Midbrain (tissue), 1 donor: ENCODE data around the gene TYW5.
A peak's percentile ranks its signal among the peaks of the same experiment; 100 is the strongest.

ENCODE experiments used
- DNase-seq: peaks from one replicate; lab custom pipeline; 2025; lab: John Stamatoyannopoulos, UW

TYW5 gene

GRCh38 chr2:199955339-199956061 lies at the start of gene TYW5, which contains the start of gene MAIP1:
TYW5 (minus strand) TSS chr2:199955491; CDS start chr2:199955470, 21 bp downstream.
MAIP1 (plus strand) TSS chr2:199955582; CDS start chr2:199955799, 217 bp downstream.
- peak; percentile 90 for DNase-seq

- no peak for DNase-seq
Measured at GRCh38 chr2:200003444-200003843, 48.2 kb upstream of the TYW5 start.

GRCh38 chr2:200000444-200001163 lies 45.3 kb upstream of the TYW5 start:
- DNase-seq = no peak

- no peak for DNase-seq
Measured at GRCh38 chr2:199999166-199999565, 43.9 kb upstream of the TYW5 start.

GRCh38 chr2:199997296-199997695 lies 42.0 kb upstream of the TYW5 start:
- no peak for DNase-seq

- DNase-seq = no peak
Measured at GRCh38 chr2:199994896-199995295, 39.6 kb upstream of the TYW5 start.

- no peak for DNase-seq
Measured at GRCh38 chr2:199994371-199994770, 39.1 kb upstream of the TYW5 start.

- DNase-seq = no peak
Measured at GRCh38 chr2:199992296-199992695, 37.0 kb upstream of the TYW5 start.

- no peak for DNase-seq
Measured at GRCh38 chr2:199991691-199992090, 36.4 kb upstream of the TYW5 start.

GRCh38 chr2:199989822-199990221 lies 34.5 kb upstream of the TYW5 start:
- no peak for DNase-seq

- DNase-seq = no peak
Measured at GRCh38 chr2:199988151-199988550, 32.9 kb upstream of the TYW5 start.

- no peak for DNase-seq
Measured at GRCh38 chr2:199987586-199987985, 32.3 kb upstream of the TYW5 start.

GRCh38 chr2:199985625-199986207 lies 30.4 kb upstream of the TYW5 start:
- DNase-seq = peak; percentile 14

GRCh38 chr2:199984755-199985154 lies 29.5 kb upstream of the TYW5 start:
- DNase-seq = no peak

- DNase-seq = no peak
Measured at GRCh38 chr2:199984159-199984558, 28.9 kb upstream of the TYW5 start.

- DNase-seq = no peak
Measured at GRCh38 chr2:199983534-199983933, 28.2 kb upstream of the TYW5 start.

- no peak for DNase-seq
Measured at GRCh38 chr2:199982126-199982843, 27.0 kb upstream of the TYW5 start.

GRCh38 chr2:199979832-199980628 lies 24.7 kb upstream of the TYW5 start:
- DNase-seq = peak; percentile 92

- no peak for DNase-seq
Measured at GRCh38 chr2:199979398-199979797, 24.1 kb upstream of the TYW5 start.

GRCh38 chr2:199977984-199978415 lies 22.7 kb upstream of the TYW5 start:
- no peak for DNase-seq

- DNase-seq = no peak
Measured at GRCh38 chr2:199975273-199975895, 20.1 kb upstream of the TYW5 start.
